SK-N-SH (cell line): ENCODE measurements around the gene FOXP1. TPM values are rescaled to one million over a fixed set of nuclear protein-coding genes. Genes with fewer than 3 reads are reported as not detected.
A peak's percentile ranks its signal among the peaks of the same experiment; 100 is the strongest.

Source experiments
- CTCF ChIA-PET: fragments of 300-600, 350-600 bp; formaldehyde crosslinking; extraction: SDS; loops from one replicate; lab custom pipeline; 2021; lab: Yijun Ruan, JAX
- POLR2A ChIA-PET: fragments of 350-600 bp; sonication (Branson Sonifier 250); formaldehyde crosslinking; extraction: SDS; loops from one replicate; lab custom pipeline; 2020; ENCODE audit warnings: antibody characterized with exemption, inconsistent platforms; lab: Yijun Ruan, JAX
- DNase-seq: peaks from one replicate; pipeline ENCODE4 v3.0.0; 2012
- H2AFZ ChIP-seq: fragments of 200-600 bp; sonication (generic); 2 replicates; pipeline ENCODE4 v1.8.1; 2016; ENCODE audit warnings: antibody characterized with exemption, mild to moderate bottlenecking, low read depth
- H3F3A ChIP-seq: fragments of 200-600 bp; sonication (generic); replicated peaks from 2 replicates; pipeline ENCODE3; 2016; ENCODE audit warnings: antibody characterized with exemption, mild to moderate bottlenecking; ENCODE audit not compliant: insufficient read depth
- H3K27ac ChIP-seq, 2 experiments: fragments of 200-500 bp in 1 of 2; fragments of 200-600 bp in 1 of 2; sonication (Bioruptor generic) in 1 of 2; sonication (generic), shearing (Covaris generic) in 1 of 2; 2 replicates each; pipeline versions ENCODE4 v1.5.1 to v1.6.1; 2014 to 2016; ENCODE audit warnings: low read depth in 2 of 2, inconsistent platforms in 1 of 2, low read length in 1 of 2, mild to moderate bottlenecking in 1 of 2, mixed read lengths in 1 of 2
- H3K27me3 ChIP-seq: fragments of 200-600 bp; sonication (generic), shearing (Covaris generic); 2 replicates; pipeline ENCODE4 v1.6.1; 2016; ENCODE audit warnings: mixed run types; ENCODE audit not compliant: insufficient read depth
- H3K36me3 ChIP-seq, 2 experiments: fragments of 200-500 bp in 1 of 2; fragments of 200-600 bp in 1 of 2; sonication (Bioruptor generic) in 1 of 2; sonication (generic) in 1 of 2; replicated peaks in 1 of 2; 2 replicates each; pipeline versions ENCODE3 to v1.5.1; 2014 to 2016; ENCODE audit warnings: low read length in 1 of 2, mild to moderate bottlenecking in 1 of 2; ENCODE audit not compliant: insufficient read depth in 2 of 2, control insufficient read depth in 1 of 2
- H3K4me1 ChIP-seq, 2 experiments: fragments of 200-500 bp in 1 of 2; fragments of 200-600 bp in 1 of 2; sonication (Bioruptor generic) in 1 of 2; sonication (generic), shearing (Covaris generic) in 1 of 2; 2 replicates each; pipeline versions ENCODE4 v1.5.1 to v1.6.1; 2014 to 2016; ENCODE audit warnings: low read depth in 1 of 2, low read length in 1 of 2, mixed run types in 1 of 2; ENCODE audit not compliant: insufficient read depth in 2 of 2, control insufficient read depth in 1 of 2
- H3K4me2 ChIP-seq: fragments of 200-600 bp; sonication (generic), shearing (Covaris generic); 2 replicates; pipeline ENCODE4 v1.6.1; 2017; ENCODE audit warnings: mixed run types
- H3K4me3 ChIP-seq, 2 experiments: fragments of 200-500 bp in 1 of 2; fragments of 200-600 bp in 1 of 2; sonication (Bioruptor generic) in 1 of 2; sonication (generic), shearing (Covaris generic) in 1 of 2; 2 replicates each; pipeline versions ENCODE4 v1.5.1 to v1.8.1; 2014 to 2016; ENCODE audit warnings: low read depth in 2 of 2, inconsistent platforms in 1 of 2, low read length in 1 of 2, mild to moderate bottlenecking in 1 of 2, mixed read lengths in 1 of 2, moderate library complexity in 1 of 2
- H3K79me2 ChIP-seq: fragments of 200-600 bp; sonication (generic); 2 replicates; pipeline ENCODE4 v1.8.1; 2017; ENCODE audit warnings: mild to moderate bottlenecking; ENCODE audit not compliant: insufficient read depth
- H3K9ac ChIP-seq: fragments of 200-600 bp; sonication (generic); 2 replicates; pipeline ENCODE4 v1.6.1; 2017; ENCODE audit warnings: mixed run types
- H3K9me2 ChIP-seq: fragments of 200-600 bp; sonication (generic); 2 replicates; pipeline ENCODE4 v1.6.1; 2017; ENCODE audit warnings: mixed run types
- H3K9me3 ChIP-seq: fragments of 200-600 bp; sonication (generic); 2 replicates; pipeline ENCODE4 v1.6.1; 2017; ENCODE audit warnings: mixed run types, mild to moderate bottlenecking, moderate library complexity
- H4K20me1 ChIP-seq: fragments of 200-600 bp; sonication (generic); 2 replicates; pipeline ENCODE4 v1.6.1; 2017; ENCODE audit warnings: mild to moderate bottlenecking, mixed run types; ENCODE audit not compliant: insufficient read depth
- CHD2 ChIP-seq: fragments of 150-350 bp; IDR thresholded peaks from 2 replicates; pipeline ENCODE4 v1.6.1; 2018; ENCODE audit warnings: low read length; ENCODE audit not compliant: partially characterized antibody
- ELF1 ChIP-seq: IDR thresholded peaks from 2 replicates; pipeline ENCODE4 v1.4.0; 2012
- EP300 ChIP-seq, 2 experiments: IDR thresholded peaks; 2 replicates each; pipeline versions ENCODE4 v1.4.0 to v1.6.1; 2012; ENCODE audit warnings: borderline replicate concordance in 1 of 2, low read depth in 1 of 2, low read length in 1 of 2
- FOSL2 ChIP-seq: IDR thresholded peaks from 2 replicates; pipeline ENCODE4 v1.4.0; 2012; ENCODE audit warnings: low read depth, mild to moderate bottlenecking, moderate library complexity, borderline replicate concordance
- GABPA ChIP-seq: IDR thresholded peaks from 2 replicates; pipeline ENCODE4 v1.4.0; 2012; ENCODE audit warnings: low read depth, mild to moderate bottlenecking
- IRF3 ChIP-seq: fragments of 150-350 bp; IDR thresholded peaks from 2 replicates; pipeline ENCODE4 v1.6.1; 2016; ENCODE audit warnings: mild to moderate bottlenecking, low read depth, low read length
- MAX ChIP-seq: IDR thresholded peaks from 2 replicates; pipeline ENCODE4 v1.4.0; 2012; ENCODE audit warnings: low read depth
- PBX3 ChIP-seq: IDR thresholded peaks from 2 replicates; pipeline ENCODE4; 2012
- RCOR1 ChIP-seq: fragments of 150-350 bp; IDR thresholded peaks from 2 replicates; pipeline ENCODE4 v1.6.1; 2017; ENCODE audit warnings: antibody characterized with exemption, low read length
- REST ChIP-seq: IDR thresholded peaks from 2 replicates; pipeline ENCODE4 v1.6.1; 2012; ENCODE audit warnings: mild to moderate bottlenecking, low read depth, low read length, moderate library complexity
- RXRA ChIP-seq: IDR thresholded peaks from 2 replicates; pipeline ENCODE4 v1.4.0; 2012; ENCODE audit warnings: low read depth, mild to moderate bottlenecking, borderline replicate concordance
- SIN3A ChIP-seq: IDR thresholded peaks from 2 replicates; pipeline ENCODE4 v1.6.1; 2012; ENCODE audit warnings: low read depth, mild to moderate bottlenecking, low read length, moderate library complexity, borderline replicate concordance
- TAF1 ChIP-seq: IDR thresholded peaks from 2 replicates; pipeline ENCODE4 v1.6.1; 2012; ENCODE audit warnings: low read depth, mild to moderate bottlenecking, low read length, moderate library complexity, borderline replicate concordance
- TCF12 ChIP-seq: IDR thresholded peaks from 2 replicates; pipeline ENCODE4 v1.4.0; 2012
- USF1 ChIP-seq: IDR thresholded peaks from 2 replicates; pipeline ENCODE4 v1.4.0; 2012; ENCODE audit warnings: low read depth, borderline replicate concordance
- USF2 ChIP-seq: fragments of 150-350 bp; IDR thresholded peaks from 2 replicates; pipeline ENCODE4 v1.6.1; 2017; ENCODE audit warnings: antibody characterized with exemption, low read length, low read depth, borderline replicate concordance
- YY1 ChIP-seq: IDR thresholded peaks from 2 replicates; pipeline ENCODE4 v1.4.0; 2012; ENCODE audit warnings: low read depth, mild to moderate bottlenecking
- WGBS: methylation state at CpG from one replicate; pipeline ENCODE4 v1.1.6; 2017; ENCODE audit warnings: low lambda C conversion rate; 5-methylcytosine and 5-hydroxymethylcytosine counted together
- polyA plus RNA-seq, 3 experiments: library from polyadenylated mRNA; depleted of rRNA; stranded (reverse); fragments of >200 nt; gene quantifications; 2 replicates each; pipeline ENCODE4 v1.2.3, GENCODE V29; 2012

FOXP1 gene
- polyA plus RNA-seq, 1 of the 3 experiments (the other 2 are of a cell fraction) = 8.8 TPM

GRCh38 chr3:71260782-71261181 lies 322.7 kb downstream of the FOXP1 start:
- Histone ChIP-seq H3K36me3 (no peaks in the 10 kb centered on the region), H3K4me3 (no peak overlapping the region), H3K27me3 (no peaks in the 10 kb centered on the region), H3K9ac (no peak overlapping the region), H3K9me2 (no peaks in the 10 kb centered on the region), H4K20me1 (no peaks in the 10 kb centered on the region), H3K4me1 (peaks cover 0 to 20% of the 10 kb centered on the region in 2 experiments; a peak in 3 of 4 replicates), H3F3A (peaks cover 47% of the 10 kb centered on the region), H3K79me2 (peaks cover 63% of the 10 kb centered on the region), H3K27ac (no peak overlapping the region), H2AFZ (no peak overlapping the region), H3K9me3 (no peaks in the 10 kb centered on the region), H3K4me2 (no peak overlapping the region)
- TF ChIP-seq RXRA (no peak), IRF3 (no peak), EP300 (IDR thresholded peaks at IDR 0.05; ENCODE audit: borderline replicate concordance in 1 of 2, low read depth in 1 of 2, low read length in 1 of 2) (no peak), RCOR1 (no peak), YY1 (no peak), USF1 (no peak), SIN3A (no peak)
- 98% methylated on average over 8 of the region's 8 CpGs for WGBS
- no peak for DNase-seq
- ChIA-PET POLR2A (no interaction called here), CTCF (no interaction called here)

- no peaks in the 10 kb centered on the region for H3K36me3 ChIP-seq
- WGBS = 88% methylated on average over 3 of the region's 3 CpGs
- no peak overlapping the region for H2AFZ ChIP-seq
- ChIA-PET POLR2A (no interaction called here), CTCF (no interaction called here)
- no peak for DNase-seq
- H3K9me2 ChIP-seq = no peaks in the 10 kb centered on the region
- peaks cover 52% of the 10 kb centered on the region for H3F3A ChIP-seq
- no peaks in the 10 kb centered on the region for H3K27me3 ChIP-seq
- H3K9ac ChIP-seq = peak overlapping the region; percentile 54; the same call in 1 of the 2 replicates
- peaks cover 74% of the 10 kb centered on the region for H3K79me2 ChIP-seq
- H3K4me2 ChIP-seq = peak overlapping the region; percentile 57
- H3K27ac ChIP-seq = peak overlapping the region in 1 of 2 experiments; percentile 99; a peak in 2 of 4 replicates
- H4K20me1 ChIP-seq = no peaks in the 10 kb centered on the region
- no peaks in the 10 kb centered on the region for H3K9me3 ChIP-seq
- peaks cover 4 to 36% of the 10 kb centered on the region in 2 experiments for H3K4me1 ChIP-seq
- no peak overlapping the region for H3K4me3 ChIP-seq
- TF ChIP-seq USF2 (no peak), USF1 (no peak), TAF1 (no peak), YY1 (no peak), PBX3 (no peak), IRF3 (no peak), GABPA (no peak), FOSL2 (no peak), ELF1 (no peak), CHD2 (no peak), MAX (no peak), TCF12 (no peak), REST (no peak)
These were observed 325.0 kb downstream of the FOXP1 start for GRCh38 chr3:71258526-71258925.
